GM23338 (cell line): Measurements from ENCODE around the gene ATP6V1A. TPM values are rescaled to one million over a fixed set of nuclear protein-coding genes. Genes with fewer than 3 reads are reported as not detected.
A peak's percentile ranks its signal among the peaks of the same experiment; 100 is the strongest.

ENCODE experiments used
- ATAC-seq: fragments of 200-7000 bp; cut with Tn5 transposase; 3 replicates; pipeline ENCODE4 v1.9.1; 2020
- DNase-seq: peaks from one replicate; pipeline ENCODE4 v3.0.0-alpha.2; 2015; ENCODE audit warnings: low spot score
- H2AFZ ChIP-seq: fragments of 200-600 bp; sonication (generic); 2 replicates; pipeline ENCODE4 v1.8.0; 2016; ENCODE audit warnings: antibody characterized with exemption, mild to moderate bottlenecking, moderate library complexity
- H3F3A ChIP-seq: fragments of 200-600 bp; sonication (generic); replicated peaks from 2 replicates; pipeline ENCODE4 v1.8.0; 2017; ENCODE audit warnings: antibody characterized with exemption, mixed run types, low read depth
- H3K27ac ChIP-seq: fragments of 200-600 bp; sonication (generic); 2 replicates; pipeline ENCODE4 v1.6.1; 2016; ENCODE audit warnings: low read depth
- H3K27me3 ChIP-seq: fragments of 200-600 bp; sonication (generic); 2 replicates; pipeline ENCODE4 v1.8.0; 2016; ENCODE audit warnings: mild to moderate bottlenecking, mixed run types, moderate library complexity; ENCODE audit not compliant: insufficient read depth
- H3K36me3 ChIP-seq: fragments of 200-600 bp; sonication (generic); 2 replicates; pipeline ENCODE4 v1.8.0; 2016; ENCODE audit warnings: mild to moderate bottlenecking; ENCODE audit not compliant: insufficient read depth
- H3K4me1 ChIP-seq: fragments of 200-600 bp; sonication (generic); 2 replicates; pipeline ENCODE4 v1.8.0; 2016; ENCODE audit warnings: mild to moderate bottlenecking, moderate library complexity; ENCODE audit not compliant: insufficient read depth
- H3K4me2 ChIP-seq: fragments of 200-600 bp; sonication (generic); 2 replicates; pipeline ENCODE4 v1.7.1; 2017; ENCODE audit warnings: mixed run types
- H3K4me3 ChIP-seq: fragments of 200-600 bp; sonication (generic); 2 replicates; pipeline ENCODE4 v1.6.1; 2016; ENCODE audit warnings: mixed run types
- H3K79me2 ChIP-seq: fragments of 200-600 bp; sonication (generic); replicated peaks from 2 replicates; pipeline ENCODE4 v1.8.0; 2017; ENCODE audit warnings: mild to moderate bottlenecking; ENCODE audit not compliant: insufficient read depth
- H3K9me2 ChIP-seq: fragments of 200-600 bp; sonication (generic); 2 replicates; pipeline ENCODE4 v1.8.0; 2017; ENCODE audit not compliant: insufficient read depth
- H4K20me1 ChIP-seq: fragments of 200-600 bp; sonication (generic); replicated peaks from 2 replicates; pipeline ENCODE4 v1.8.0; 2017; ENCODE audit warnings: mild to moderate bottlenecking; ENCODE audit not compliant: insufficient read depth
- H3K27ac Mint-ChIP-seq: 2 replicates; pipeline ENCODE4 v1.8.0; 2020; ENCODE audit warnings: inconsistent platforms, mild to moderate bottlenecking, moderate library complexity, mixed read lengths
- H3K27me3 Mint-ChIP-seq: 3 replicates; pipeline ENCODE4 v1.8.0; 2022; ENCODE audit warnings: low read depth, mild to moderate bottlenecking, moderate library complexity, mixed read lengths, inconsistent platforms; ENCODE audit not compliant: insufficient read depth, poor library complexity
- H3K36me3 Mint-ChIP-seq: 3 replicates; pipeline ENCODE4 v1.8.0; 2021; ENCODE audit warnings: low read depth, mild to moderate bottlenecking, inconsistent platforms, moderate library complexity, mixed read lengths
- H3K4me1 Mint-ChIP-seq: 3 replicates; pipeline ENCODE4 v1.8.0; 2020; ENCODE audit warnings: mild to moderate bottlenecking, inconsistent platforms, mixed read lengths
- H3K4me3 Mint-ChIP-seq: 3 replicates; pipeline ENCODE4 v1.8.0; 2021; ENCODE audit warnings: moderate library complexity, mild to moderate bottlenecking, inconsistent platforms, mixed read lengths
- H3K9me3 Mint-ChIP-seq: 3 replicates; pipeline ENCODE4 v1.8.0; 2020; ENCODE audit warnings: moderate library complexity, mild to moderate bottlenecking, inconsistent platforms, mixed read lengths
- ETS1 ChIP-seq: IDR thresholded peaks from 2 replicates; pipeline ENCODE4 v1.6.1; 2016; ENCODE audit warnings: antibody characterized with exemption
- EZH2 ChIP-seq: fragments of 200-600 bp; sonication (generic); IDR thresholded peaks from one replicate; pipeline ENCODE4 v1.8.0; 2017; ENCODE audit warnings: antibody characterized with exemption, mild to moderate bottlenecking, low read depth; ENCODE audit not compliant: unreplicated experiment
- REST ChIP-seq: IDR thresholded peaks from one replicate; pipeline ENCODE4 v1.6.1; 2018; ENCODE audit warnings: antibody characterized with exemption; ENCODE audit not compliant: unreplicated experiment
- ZNF114 ChIP-seq: fragments of 250-450 bp; sonication (Bioruptor Pico); IDR thresholded peaks from 2 replicates; pipeline ENCODE4 v1.5.0; 2020; ENCODE audit warnings: mild to moderate bottlenecking, moderate library complexity
- ZNF462 ChIP-seq: fragments of 250-450 bp; sonication (Bioruptor Pico); IDR thresholded peaks from 2 replicates; pipeline ENCODE4 v1.5.0; 2020; ENCODE audit warnings: mild to moderate bottlenecking, moderate library complexity
- polyA plus RNA-seq: library from polyadenylated mRNA; unstranded; fragments of >200 nt; fragmentation: Nextera tagmentation; extraction: Ambion mirVana; gene quantifications from 2 replicates; pipeline ENCODE4 v1.2.1, GENCODE V29; 2016
- total RNA-seq: library from RNA; depleted of rRNA; stranded (reverse); fragments of >200 nt; shearing (Covaris generic); gene quantifications from 2 replicates; pipeline ENCODE4 v1.2.3, GENCODE V29; 2014
- TF ChIP-seq, protein P1 (sequence below), 2 experiments: fragments of 200-600 bp in 1 of 2; sonication (generic) in 1 of 2; conservative IDR thresholded peaks; 2 replicates each; pipeline versions ENCODE4 v1.5.1 to v1.6.1; 2016 to 2017; ENCODE audit warnings: antibody characterized with exemption in 2 of 2, low read depth in 2 of 2, mild to moderate bottlenecking in 2 of 2, moderate library complexity in 1 of 2

Gene ATP6V1A
- total and polyA plus RNA-seq, 2 experiments from 2014 or later, result 38.0 to 87.3 TPM

DNA sequence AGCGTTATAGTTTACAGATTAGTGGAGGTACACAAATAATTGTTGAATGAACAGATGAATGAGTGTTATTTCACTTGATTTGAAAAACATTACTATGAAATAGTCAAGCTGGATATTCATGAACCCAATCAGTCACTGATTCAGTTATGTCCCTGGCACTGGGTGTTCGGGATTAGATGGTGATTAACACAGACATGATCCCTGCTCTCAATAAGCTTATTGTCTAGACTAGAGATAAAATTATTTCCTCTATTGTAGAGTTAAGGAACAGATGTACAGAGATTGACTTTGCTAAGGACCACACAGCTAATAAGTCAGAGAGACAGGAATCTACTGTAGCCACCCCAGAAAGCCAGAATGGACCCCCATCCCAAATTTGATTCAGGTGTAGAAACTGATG is 92.7 kb downstream of the ATP6V1A start:
- Histone ChIP-seq H4K20me1 (no peaks in the 10 kb centered on the region), H3K4me3 (peak overlapping the region; percentile 69), H3K9me2 (no peaks in the 10 kb centered on the region), H3K27ac (no peak overlapping the region), H3K36me3 (no peaks in the 10 kb centered on the region), H3K27me3 (no peaks in the 10 kb centered on the region; the same call in 1 of the 2 replicates), H3F3A (no peaks in the 10 kb centered on the region; the same call in 1 of the 2 replicates), H3K4me2 (peak overlapping the region; percentile 85), H3K79me2 (no peaks in the 10 kb centered on the region), H2AFZ (peak overlapping the region; percentile 99; the same call in 1 of the 2 replicates), H3K4me1 (peaks cover 7% of the 10 kb centered on the region; the same call in 1 of the 2 replicates)
- Mint-ChIP-seq H3K4me1 (peaks cover 12% of the 10 kb centered on the region), H3K36me3 (no peaks in the 10 kb centered on the region), H3K27ac (no peak overlapping the region), H3K27me3 (peaks cover 9% of the 10 kb centered on the region), H3K4me3 (peak overlapping the region; percentile 88), H3K9me3 (no peaks in the 10 kb centered on the region)
- ATAC-seq (no peak), DNase-seq (no peak)
- TF ChIP-seq ZNF462 (no peak), ETS1 (no peak), EZH2 (no peak), ZNF114 (no peak), REST (no peak)
- TF ChIP-seq, protein P1, sequence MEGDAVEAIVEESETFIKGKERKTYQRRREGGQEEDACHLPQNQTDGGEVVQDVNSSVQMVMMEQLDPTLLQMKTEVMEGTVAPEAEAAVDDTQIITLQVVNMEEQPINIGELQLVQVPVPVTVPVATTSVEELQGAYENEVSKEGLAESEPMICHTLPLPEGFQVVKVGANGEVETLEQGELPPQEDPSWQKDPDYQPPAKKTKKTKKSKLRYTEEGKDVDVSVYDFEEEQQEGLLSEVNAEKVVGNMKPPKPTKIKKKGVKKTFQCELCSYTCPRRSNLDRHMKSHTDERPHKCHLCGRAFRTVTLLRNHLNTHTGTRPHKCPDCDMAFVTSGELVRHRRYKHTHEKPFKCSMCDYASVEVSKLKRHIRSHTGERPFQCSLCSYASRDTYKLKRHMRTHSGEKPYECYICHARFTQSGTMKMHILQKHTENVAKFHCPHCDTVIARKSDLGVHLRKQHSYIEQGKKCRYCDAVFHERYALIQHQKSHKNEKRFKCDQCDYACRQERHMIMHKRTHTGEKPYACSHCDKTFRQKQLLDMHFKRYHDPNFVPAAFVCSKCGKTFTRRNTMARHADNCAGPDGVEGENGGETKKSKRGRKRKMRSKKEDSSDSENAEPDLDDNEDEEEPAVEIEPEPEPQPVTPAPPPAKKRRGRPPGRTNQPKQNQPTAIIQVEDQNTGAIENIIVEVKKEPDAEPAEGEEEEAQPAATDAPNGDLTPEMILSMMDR (conservative IDR thresholded peaks at IDR 0.05; ENCODE audit: low read depth in 2 of 2), result no peak
